Stimulated activated naive CD8-positive, alpha-beta T cell treated with anti-CD3 and anti-CD28 coated beads, Interleukin-15, amount 100 ng/mL, for 72 hours (primary cell): ENCODE results near the gene ALDH1A3.

ENCODE experiments used
- ATAC-seq: fragments of 150-1000 bp; cut with Tn5 transposase; 2 replicates; pipeline ENCODE4 v1.10.0; 2021; ENCODE audit warnings: mild to moderate bottlenecking, moderate library complexity
- DNase-seq, 2 donors: peaks; one replicate each; pipeline ENCODE4 v3.0.0; 2021 to 2022
- H3K27ac Mint-ChIP-seq, 2 donors: one replicate each; pipeline ENCODE4 v1.8.0; 2022; ENCODE audit warnings: mild to moderate bottlenecking in 2 of 2, mixed read lengths in 2 of 2, moderate library complexity in 2 of 2
- H3K27me3 Mint-ChIP-seq: one replicate; pipeline ENCODE4 v1.8.0; 2022; ENCODE audit warnings: mixed read lengths
- H3K4me1 Mint-ChIP-seq: one replicate; pipeline ENCODE4 v1.8.0; 2022; ENCODE audit warnings: mild to moderate bottlenecking, mixed read lengths
- H3K4me3 Mint-ChIP-seq, 2 donors: one replicate each; pipeline ENCODE4 v1.8.0; 2022; ENCODE audit warnings: mild to moderate bottlenecking in 2 of 2, mixed read lengths in 2 of 2, moderate library complexity in 1 of 2
- H3K9me3 Mint-ChIP-seq, 2 donors: one replicate each; pipeline ENCODE4 v1.8.0; 2022; ENCODE audit warnings: mixed read lengths in 2 of 2

Gene ALDH1A3

GRCh38 chr15:100901296-100901695 lies 21.7 kb downstream of the ALDH1A3 start:
- DNase-seq (no peak), ATAC-seq (no peak)
- Mint-ChIP-seq H3K4me1 (no peaks in the 10 kb centered on the region), H3K27ac (no peak overlapping the region), H3K4me3 (no peak overlapping the region), H3K9me3 (no peaks in the 10 kb centered on the region), H3K27me3 (peaks cover 19% of the 10 kb centered on the region)

DNA sequence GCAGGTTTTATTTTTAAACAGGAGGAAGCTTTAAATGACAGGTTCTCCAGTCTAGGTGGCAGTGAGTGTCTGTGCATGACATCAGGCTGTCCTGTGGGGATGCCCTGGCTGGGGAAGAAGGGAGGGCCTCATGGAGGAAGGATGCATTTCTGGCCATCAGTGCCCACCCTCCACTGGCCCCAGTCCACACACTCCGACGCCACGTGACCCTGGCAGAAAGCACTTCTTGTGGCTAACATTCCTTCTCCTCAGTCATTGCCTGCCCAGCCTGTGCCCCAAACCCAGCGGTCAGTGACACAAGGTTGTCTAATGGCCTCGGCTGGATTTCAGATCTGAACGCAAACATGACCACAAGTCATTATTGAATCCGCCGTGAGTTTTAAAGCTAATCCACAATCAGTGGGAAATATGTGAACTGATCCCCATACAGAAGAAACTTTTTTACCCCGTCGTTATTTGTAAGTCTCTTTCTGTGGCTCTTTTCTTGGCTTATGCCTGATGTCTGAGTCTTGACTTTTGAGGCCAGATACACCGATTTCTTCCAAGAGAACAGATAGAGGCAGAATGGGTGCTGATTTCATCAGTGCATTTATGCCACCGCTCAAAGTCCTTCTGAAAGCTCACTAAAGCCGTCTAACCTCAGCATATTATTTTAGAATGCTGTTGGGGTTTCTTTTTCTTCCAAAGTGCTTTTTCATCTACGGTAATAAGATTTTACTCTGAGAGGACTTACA lies 22.2 kb downstream of the ALDH1A3 start:
- Mint-ChIP-seq H3K27ac (peak overlapping the region in 1 of 2 donors; percentile 81), H3K4me1 (no peaks in the 10 kb centered on the region), H3K4me3 (no peak overlapping the region), H3K9me3 (no peaks in the 10 kb centered on the region), H3K27me3 (peaks cover 19% of the 10 kb centered on the region)
- ATAC-seq, result no peak
- no peak for DNase-seq

DNA sequence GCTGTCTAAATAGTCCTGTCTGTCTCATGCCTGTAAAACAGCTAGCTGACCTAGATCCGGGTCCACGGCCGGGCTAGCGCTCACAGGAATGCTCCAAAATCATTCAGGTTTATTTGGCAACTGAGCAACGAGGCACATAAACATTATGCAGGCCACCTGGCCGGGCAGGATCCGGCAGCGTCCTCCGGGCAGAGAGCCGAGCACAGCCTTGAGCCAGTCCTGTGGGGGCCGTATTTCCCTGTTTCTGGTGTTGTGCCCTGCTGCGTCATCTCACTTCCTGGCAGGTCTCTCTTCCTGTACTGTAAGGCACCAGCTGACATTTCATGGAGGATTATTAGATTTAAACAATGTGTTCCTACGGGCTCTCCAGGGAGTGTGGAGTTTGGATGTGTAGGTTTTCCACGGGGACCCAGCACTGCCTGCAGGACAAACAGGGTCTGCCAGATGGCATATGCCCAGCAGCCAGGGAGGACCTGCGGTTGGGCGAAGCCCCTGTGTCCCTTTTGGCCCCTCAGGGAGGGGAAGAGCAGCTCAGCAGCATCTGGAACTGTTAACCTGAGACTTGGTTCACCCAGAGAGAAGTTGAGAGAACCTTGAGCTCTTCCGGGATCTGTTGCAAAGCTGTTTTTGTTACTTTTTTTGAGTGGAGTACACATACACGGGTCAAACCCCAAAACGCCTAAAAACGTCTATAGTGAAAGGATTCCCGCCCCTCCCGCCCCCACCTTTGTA lies 23.0 kb downstream of the ALDH1A3 start:
- DNase-seq (no peak), ATAC-seq (peak; percentile 39)
- no peaks in the 10 kb centered on the region for H3K9me3 Mint-ChIP-seq
- peak overlapping the region; percentile 63 to 81 for H3K27ac Mint-ChIP-seq
- peaks cover 12% of the 10 kb centered on the region for H3K27me3 Mint-ChIP-seq
- H3K4me3 Mint-ChIP-seq, result no peak overlapping the region
- H3K4me1 Mint-ChIP-seq, result no peaks in the 10 kb centered on the region

- no peak for ATAC-seq
- no peak for DNase-seq
- Mint-ChIP-seq H3K27me3 (peaks cover 8% of the 10 kb centered on the region), H3K9me3 (no peaks in the 10 kb centered on the region), H3K27ac (no peak overlapping the region), H3K4me1 (no peaks in the 10 kb centered on the region), H3K4me3 (no peak overlapping the region)
Observed at GRCh38 chr15:100903168-100903554, 23.5 kb downstream of the ALDH1A3 start.

DNA sequence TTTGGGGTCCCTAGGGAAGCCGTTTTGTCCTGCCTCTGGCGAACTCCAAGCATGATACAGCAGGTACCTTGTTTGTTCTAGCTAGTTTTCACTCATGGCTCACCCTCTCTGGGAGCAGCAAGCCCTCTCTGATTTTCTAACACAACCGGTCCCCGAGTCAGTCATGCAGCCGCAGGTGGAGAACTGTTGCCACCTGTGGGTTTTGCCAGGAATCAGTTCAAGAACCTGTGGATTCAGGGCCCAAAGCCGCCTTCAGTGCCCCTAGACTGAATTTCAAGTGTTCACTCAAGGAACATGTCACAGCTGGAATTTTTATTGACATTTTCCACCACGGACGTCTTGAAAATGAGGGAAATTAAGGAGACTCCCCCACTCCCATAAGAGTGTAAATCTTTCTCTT lies 26.2 kb downstream of the ALDH1A3 start:
- ATAC-seq (no peak), DNase-seq (no peak)
- peaks cover 16% of the 10 kb centered on the region for H3K27me3 Mint-ChIP-seq
- no peak overlapping the region for H3K4me3 Mint-ChIP-seq
- no peaks in the 10 kb centered on the region for H3K4me1 Mint-ChIP-seq
- H3K27ac Mint-ChIP-seq, result no peak overlapping the region
- no peaks in the 10 kb centered on the region for H3K9me3 Mint-ChIP-seq

DNA sequence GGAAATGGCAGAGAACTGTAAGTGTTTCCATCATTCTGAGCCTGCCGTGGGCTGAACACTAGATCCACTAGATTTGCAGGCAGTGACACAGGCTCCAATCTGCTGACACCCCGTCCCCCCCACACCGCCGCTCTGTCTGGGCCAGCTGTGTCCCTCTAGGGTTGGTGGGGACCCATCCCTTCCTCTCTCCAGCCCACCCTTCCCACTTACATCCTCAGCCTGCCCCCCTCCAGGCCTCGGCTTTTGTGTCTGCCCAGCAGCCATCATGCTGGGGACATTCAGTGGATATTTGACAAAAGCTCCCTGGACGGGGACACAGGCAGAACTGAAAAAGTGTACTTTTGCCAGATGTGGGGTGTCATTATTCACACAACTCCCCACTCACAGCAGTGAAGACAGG lies 28.8 kb downstream of the ALDH1A3 start:
- Mint-ChIP-seq H3K27me3 (peaks cover 38% of the 10 kb centered on the region), H3K9me3 (peaks cover 0 to 3% of the 10 kb centered on the region in 2 donors), H3K4me1 (no peaks in the 10 kb centered on the region), H3K27ac (no peak overlapping the region), H3K4me3 (no peak overlapping the region)
- DNase-seq, result no peak
- no peak for ATAC-seq

DNA sequence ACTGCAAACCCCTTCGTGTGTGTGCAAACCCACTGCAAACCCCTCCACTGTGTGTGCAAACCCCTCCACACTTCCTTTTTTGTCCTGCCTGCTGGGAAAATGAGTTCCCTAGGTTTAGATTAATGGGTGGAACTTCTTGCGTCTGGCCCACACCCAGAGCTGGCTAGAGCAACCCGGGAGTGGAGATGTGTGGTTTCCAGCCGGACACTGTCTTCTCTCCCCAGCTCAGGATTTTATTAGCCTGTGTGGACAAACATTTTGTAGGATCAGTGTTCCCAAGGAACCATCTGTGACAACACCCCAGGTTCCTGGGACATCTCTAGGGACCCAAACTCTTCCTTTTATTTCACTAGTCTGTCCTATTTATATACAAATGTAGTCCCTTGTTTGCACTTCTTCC lies 29.9 kb downstream of the ALDH1A3 start:
- H3K27me3 Mint-ChIP-seq, result peaks cover 49% of the 10 kb centered on the region
- H3K9me3 Mint-ChIP-seq, result peaks cover 0 to 4% of the 10 kb centered on the region in 2 donors
- H3K4me1 Mint-ChIP-seq, result no peaks in the 10 kb centered on the region
- DNase-seq (no peak), ATAC-seq (no peak)
- H3K4me3 Mint-ChIP-seq, result no peak overlapping the region
- no peak overlapping the region for H3K27ac Mint-ChIP-seq

DNA sequence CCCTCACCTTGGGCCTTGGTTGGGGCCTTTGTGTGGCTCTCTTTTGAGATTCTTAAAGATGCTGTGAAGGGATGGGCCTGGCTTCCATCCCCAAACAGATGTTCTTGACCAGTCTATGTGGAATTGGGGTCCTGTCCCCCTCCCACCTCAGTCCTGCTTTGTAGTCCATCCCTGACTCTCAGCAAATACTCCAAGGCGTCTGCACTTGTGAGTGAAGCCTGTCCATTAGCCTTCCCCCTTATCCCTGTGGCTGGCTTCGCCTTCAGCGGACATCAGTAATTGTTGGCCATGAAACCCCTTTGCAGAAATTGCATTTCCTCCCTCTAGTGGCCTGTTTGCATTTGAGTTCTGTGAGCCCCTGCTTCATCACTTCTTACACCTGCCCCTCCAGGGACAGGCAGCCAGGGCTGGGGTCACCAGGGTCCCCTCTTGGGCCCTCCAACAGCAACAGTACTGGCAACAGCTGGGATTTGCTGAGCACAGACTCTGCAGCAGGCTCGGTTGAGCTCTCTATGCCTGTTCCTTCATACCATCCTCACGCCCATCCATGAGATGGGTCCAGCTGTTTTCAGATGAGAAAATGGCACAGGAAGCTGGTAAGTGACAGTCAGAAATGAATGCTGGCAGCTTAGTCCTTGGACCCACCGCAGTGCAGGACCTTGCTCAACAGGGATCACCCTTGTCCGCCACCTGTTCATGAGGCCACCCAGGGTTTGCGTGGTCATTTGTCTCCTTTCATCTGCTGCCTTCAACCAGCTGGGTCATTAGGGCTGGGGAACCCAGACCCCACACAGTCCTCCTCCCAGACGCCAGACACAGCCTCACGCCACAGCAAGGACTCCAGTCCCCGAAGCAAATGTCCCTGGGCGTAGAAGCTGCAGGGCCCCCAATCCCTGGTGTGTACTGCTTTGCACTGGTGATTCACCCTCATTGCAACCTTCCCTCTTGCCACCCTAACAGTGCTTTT lies 30.6 kb downstream of the ALDH1A3 start:
- H3K9me3 Mint-ChIP-seq, result peaks cover 0 to 4% of the 10 kb centered on the region in 2 donors
- H3K4me1 Mint-ChIP-seq, result no peaks in the 10 kb centered on the region
- DNase-seq (no peak), ATAC-seq (no peak)
- H3K27me3 Mint-ChIP-seq, result peaks cover 56% of the 10 kb centered on the region
- no peak overlapping the region for H3K4me3 Mint-ChIP-seq
- no peak overlapping the region for H3K27ac Mint-ChIP-seq

- no peaks in the 10 kb centered on the region for H3K4me1 Mint-ChIP-seq
- DNase-seq, result no peak
- no peak overlapping the region for H3K27ac Mint-ChIP-seq
- no peak for ATAC-seq
- no peak overlapping the region for H3K4me3 Mint-ChIP-seq
- H3K9me3 Mint-ChIP-seq, result peaks cover 0 to 4% of the 10 kb centered on the region in 2 donors
- peaks cover 59% of the 10 kb centered on the region for H3K27me3 Mint-ChIP-seq
Observed at GRCh38 chr15:100911086-100911485, 31.5 kb downstream of the ALDH1A3 start.

DNA sequence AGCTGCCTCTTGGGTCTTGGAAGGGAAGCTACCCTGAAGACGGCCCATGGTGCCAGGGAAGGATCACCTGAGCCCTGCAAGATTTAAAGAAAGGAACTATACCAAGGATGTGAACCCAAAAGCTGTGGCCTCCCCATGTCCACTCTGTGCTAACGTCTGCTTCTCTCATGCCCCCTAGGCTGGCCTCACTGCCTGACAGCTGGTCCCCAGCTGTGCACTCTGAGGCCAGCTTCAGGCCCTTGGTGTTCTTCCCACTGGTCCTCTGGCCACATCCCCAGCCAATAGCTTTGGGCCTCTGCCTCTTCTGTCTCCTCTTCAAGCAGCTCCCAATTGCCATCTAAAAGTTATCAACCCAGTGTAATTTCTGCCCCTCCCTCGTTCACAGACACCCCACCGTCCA lies 34.3 kb downstream of the ALDH1A3 start:
- H3K4me1 Mint-ChIP-seq, result peaks cover 10% of the 10 kb centered on the region
- H3K27ac Mint-ChIP-seq, result no peak overlapping the region
- peaks cover 0 to 4% of the 10 kb centered on the region in 2 donors for H3K9me3 Mint-ChIP-seq
- DNase-seq (no peak), ATAC-seq (no peak)
- H3K27me3 Mint-ChIP-seq, result peaks cover 86% of the 10 kb centered on the region
- no peak overlapping the region for H3K4me3 Mint-ChIP-seq

DNA sequence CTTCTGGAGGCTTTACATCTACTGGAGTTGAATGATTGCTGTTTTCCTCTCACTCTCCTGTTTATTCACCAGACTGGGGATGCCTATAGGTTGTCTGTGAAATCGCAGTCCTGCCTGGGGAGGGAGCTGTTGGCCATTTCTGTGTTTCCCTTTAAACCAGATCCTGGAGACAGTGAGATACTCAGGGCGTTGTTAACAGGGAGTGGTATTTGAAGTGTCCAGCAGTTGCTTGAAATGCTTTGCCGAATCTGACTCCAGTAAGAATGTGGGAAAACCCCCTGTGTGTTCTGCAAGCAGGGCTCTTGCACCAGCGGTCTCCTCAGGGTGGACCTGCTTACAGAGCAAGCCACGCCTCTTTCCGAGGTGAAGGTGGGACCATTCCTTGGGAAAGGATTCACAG lies 35.2 kb downstream of the ALDH1A3 start:
- Mint-ChIP-seq H3K27ac (no peak overlapping the region), H3K4me1 (peaks cover 13% of the 10 kb centered on the region)

DNA sequence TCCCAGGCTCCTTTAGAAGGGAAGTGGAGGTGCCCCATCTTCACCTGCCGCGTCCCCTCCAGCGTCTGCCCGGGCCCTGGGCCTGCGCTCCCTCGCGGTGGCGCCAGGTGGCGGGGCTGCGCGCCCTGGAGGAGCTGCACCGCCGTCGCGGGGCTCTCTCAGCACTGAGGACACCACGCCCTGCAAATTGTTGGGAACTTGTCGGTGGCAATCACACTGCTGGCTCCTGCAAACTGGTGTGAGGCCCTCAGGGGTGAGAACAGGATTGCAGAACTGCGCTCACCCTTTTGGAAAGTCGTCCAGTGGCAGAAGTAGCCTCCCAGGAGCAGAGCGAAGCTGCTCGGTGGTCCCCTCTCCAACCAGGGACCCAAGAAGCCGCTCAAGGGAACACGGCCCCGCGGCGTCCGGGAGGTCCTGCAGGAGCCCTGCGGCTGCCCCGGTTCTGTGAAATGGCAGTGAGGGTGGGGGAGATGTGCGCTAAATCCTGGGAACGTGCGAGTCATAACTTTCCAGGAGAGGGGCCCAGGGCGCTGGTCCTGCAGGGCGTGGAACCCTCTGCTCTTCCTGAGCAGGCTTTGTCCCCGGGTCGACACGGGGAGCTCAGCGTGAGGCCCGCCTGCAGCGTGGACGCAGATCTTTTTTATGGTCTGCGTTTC lies 38.5 kb downstream of the ALDH1A3 start:
- ATAC-seq, result peak; percentile 92
- H3K27ac Mint-ChIP-seq, result no peak overlapping the region
- DNase-seq, result peak; percentile 76 to 83
- peaks cover 0 to 4% of the 10 kb centered on the region in 2 donors for H3K9me3 Mint-ChIP-seq
- H3K4me1 Mint-ChIP-seq, result peaks cover 29% of the 10 kb centered on the region
- H3K4me3 Mint-ChIP-seq, result peak overlapping the region; percentile 81 to 89
- peaks cover 90% of the 10 kb centered on the region for H3K27me3 Mint-ChIP-seq

More for the DNA sequence above, 35.2 kb downstream of the ALDH1A3 start:
- ATAC-seq, result no peak
- Mint-ChIP-seq H3K27me3 (peaks cover 85% of the 10 kb centered on the region), H3K4me3 (no peak overlapping the region), H3K9me3 (peaks cover 0 to 4% of the 10 kb centered on the region in 2 donors)
- no peak for DNase-seq

DNA sequence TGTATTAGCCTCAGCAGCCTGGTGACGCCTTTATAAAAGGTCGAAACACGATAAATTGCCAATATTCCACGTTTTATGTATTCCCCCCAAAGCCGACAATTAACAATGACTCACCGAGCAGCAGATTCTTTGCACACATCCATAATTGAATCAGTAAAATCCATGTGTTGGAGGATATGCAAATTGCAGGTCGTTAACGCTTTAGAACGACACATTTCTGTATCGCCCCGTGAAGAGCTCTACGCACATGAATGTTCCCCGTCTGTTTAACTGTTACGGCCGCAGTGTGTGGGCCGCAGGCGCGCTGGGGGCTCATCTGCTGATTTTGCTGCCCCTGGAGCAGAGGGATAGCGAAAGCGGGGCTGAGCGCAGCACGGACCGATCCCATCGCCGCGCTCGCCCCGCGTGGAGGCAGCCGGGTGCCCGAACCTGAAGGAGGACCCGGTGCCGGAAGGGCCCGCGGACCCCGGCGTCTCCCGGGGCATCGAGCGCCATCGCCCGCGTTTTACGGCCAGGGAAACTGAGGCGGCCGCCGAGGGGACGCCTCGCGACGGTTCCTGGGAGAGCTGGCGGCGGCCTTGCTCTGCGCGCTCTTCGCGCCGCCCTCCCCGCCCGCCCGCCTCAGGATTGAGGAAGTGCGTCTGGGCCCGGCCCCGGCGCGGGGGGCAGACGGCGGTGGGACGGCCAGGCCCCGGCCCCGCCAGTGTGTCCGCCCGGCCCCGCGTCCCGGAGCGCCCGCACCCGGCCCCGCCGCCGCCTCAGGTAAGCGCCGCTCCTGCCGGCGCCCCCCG lies 39.3 kb downstream of the ALDH1A3 start, which contains the start of gene LRRK1:
TSS of gene LRRK1 (plus strand) at position 668 of the 791 bp plus-strand sequence. CDS start 5,276 bp downstream, outside the sequence.
- peak within 1 kb of the TSS in 1 of 2 donors; percentile 3 for H3K27ac Mint-ChIP-seq
- H3K27me3 Mint-ChIP-seq, result peaks cover 90% of the 10 kb centered on the region
- ATAC-seq (peak; percentile 56), DNase-seq (peak; percentile 33 to 41)
- H3K4me3 Mint-ChIP-seq, result peak within 1 kb of the TSS; percentile 81 to 89
- H3K9me3 Mint-ChIP-seq, result no peaks in the 10 kb centered on the region
- peaks cover 29% of the 10 kb centered on the region for H3K4me1 Mint-ChIP-seq
